HepG2 (cell line): ENCODE data around the gene FOSB. TPM values are rescaled to one million over a fixed set of nuclear protein-coding genes. Genes with fewer than 3 reads are reported as not detected.

Experiments used
- ATF1 ChIP-seq: IDR thresholded peaks from 2 replicates; pipeline ENCODE4 v1.6.1; 2016; ENCODE audit warnings: mild to moderate bottlenecking, control low read depth
- EP300 ChIP-seq, 3 experiments: sonication (generic) in 1 of 3; formaldehyde crosslinking in 1 of 3; IDR thresholded peaks; 2 replicates each; pipeline versions ENCODE4 v1.5.1 to v1.6.1; 2011 to 2020; ENCODE audit warnings: low read depth in 2 of 3, low read length in 2 of 3, borderline replicate concordance in 1 of 3, improper control_type of control experiment in 1 of 3, mild to moderate bottlenecking in 1 of 3, missing genetic modification reagents in 1 of 3, moderate library complexity in 1 of 3
- GABPA ChIP-seq, 2 experiments: IDR thresholded peaks; 2 replicates each; pipeline ENCODE4 v1.6.1; 2011 to 2016; ENCODE audit warnings: low read depth in 2 of 2, low read length in 1 of 2, missing biosample characterization in 1 of 2, missing genetic modification characterization in 1 of 2
- GLI4 ChIP-seq: sonication (generic); formaldehyde crosslinking; IDR thresholded peaks from 2 replicates; pipeline ENCODE4 v1.5.1; 2020; ENCODE audit warnings: missing genetic modification reagents, mild to moderate bottlenecking, moderate library complexity, borderline replicate concordance
- HNRNPK ChIP-seq: fragments of 200-400 bp; formaldehyde crosslinking; IDR thresholded peaks from 2 replicates; pipeline ENCODE4 v1.6.1; 2018; ENCODE audit warnings: low read length, low read depth, moderate library complexity, mild to moderate bottlenecking; ENCODE audit not compliant: poor library complexity, severe bottlenecking
- IRF2 ChIP-seq: IDR thresholded peaks from 2 replicates; pipeline ENCODE4 v1.6.1; 2018; ENCODE audit warnings: missing genetic modification reagents, missing compliant biosample characterization
- KDM4B ChIP-seq: sonication (generic); formaldehyde crosslinking; IDR thresholded peaks from 2 replicates; pipeline ENCODE4 v1.4.0; 2020; ENCODE audit warnings: missing genetic modification reagents
- KLF9 ChIP-seq: IDR thresholded peaks from 2 replicates; pipeline ENCODE4 v1.6.1; 2016; ENCODE audit warnings: low read depth
- MTA3 ChIP-seq: sonication (generic); formaldehyde crosslinking; IDR thresholded peaks from 2 replicates; pipeline ENCODE4 v1.4.0; 2020; ENCODE audit warnings: missing genetic modification reagents
- MYNN ChIP-seq: sonication (generic); formaldehyde crosslinking; IDR thresholded peaks from 2 replicates; pipeline ENCODE4 v1.4.0; 2020; ENCODE audit warnings: mild to moderate bottlenecking, low read depth, missing genetic modification reagents
- NKX3-1 ChIP-seq: sonication (generic); formaldehyde crosslinking; IDR thresholded peaks from 2 replicates; pipeline ENCODE4 v1.5.0; 2020; ENCODE audit warnings: missing genetic modification reagents
- NR2C2 ChIP-seq: sonication (generic); formaldehyde crosslinking; IDR thresholded peaks from 2 replicates; pipeline ENCODE4 v1.4.0; 2020; ENCODE audit warnings: missing genetic modification reagents, mild to moderate bottlenecking, moderate library complexity, borderline replicate concordance
- PAWR ChIP-seq: sonication (generic); formaldehyde crosslinking; IDR thresholded peaks from 2 replicates; pipeline ENCODE4 v1.4.0; 2020; ENCODE audit warnings: missing genetic modification reagents, mild to moderate bottlenecking, borderline replicate concordance
- SAFB2 ChIP-seq: sonication (generic); formaldehyde crosslinking; IDR thresholded peaks from 2 replicates; pipeline ENCODE4 v1.5.1; 2020; ENCODE audit warnings: missing genetic modification reagents, low read depth, mild to moderate bottlenecking, borderline replicate concordance
- SP1 ChIP-seq, 2 experiments: fragments of 450-650 bp in 1 of 2; sonication (generic) in 1 of 2; formaldehyde crosslinking in 1 of 2; IDR thresholded peaks; 2 replicates each; pipeline versions ENCODE4 v1.4.0 to v1.6.1; 2016 to 2020; ENCODE audit warnings: missing genetic modification reagents in 1 of 2
- SRSF9 ChIP-seq: fragments of 200-400 bp; formaldehyde crosslinking; IDR thresholded peaks from 2 replicates; pipeline ENCODE4 v1.6.1; 2018; ENCODE audit warnings: borderline replicate concordance, mild to moderate bottlenecking, low read depth, low read length; ENCODE audit not compliant: insufficient read depth, poor library complexity, severe bottlenecking
- SSRP1 ChIP-seq: IDR thresholded peaks from 2 replicates; pipeline ENCODE4 v1.6.1; 2016; ENCODE audit warnings: control low read depth
- TFAP4 ChIP-seq: sonication (generic); IDR thresholded peaks from 2 replicates; pipeline ENCODE4 v1.6.1; 2016; ENCODE audit warnings: low read depth, borderline replicate concordance
- TOE1 ChIP-seq: sonication (generic); formaldehyde crosslinking; IDR thresholded peaks from 2 replicates; pipeline ENCODE4 v1.4.0; 2020; ENCODE audit warnings: mild to moderate bottlenecking, missing genetic modification reagents
- ZKSCAN5 ChIP-seq: sonication (generic); formaldehyde crosslinking; IDR thresholded peaks from 2 replicates; pipeline ENCODE4 v1.5.1; 2020; ENCODE audit warnings: mild to moderate bottlenecking, missing genetic modification reagents
- ZMYM2 ChIP-seq: sonication (generic); formaldehyde crosslinking; IDR thresholded peaks from 2 replicates; pipeline ENCODE4 v1.8.0; 2022; ENCODE audit warnings: mild to moderate bottlenecking, missing genetic modification reagents
- ZNF138 ChIP-seq: sonication (generic); formaldehyde crosslinking; IDR thresholded peaks from 2 replicates; pipeline ENCODE4 v1.5.0; 2020; ENCODE audit warnings: mild to moderate bottlenecking, low read depth, missing genetic modification reagents
- ZNF205 ChIP-seq: IDR thresholded peaks from 2 replicates; pipeline ENCODE4 v1.6.1; 2018; ENCODE audit warnings: missing biosample characterization, missing genetic modification reagents
- ZNF234 ChIP-seq: sonication (generic); formaldehyde crosslinking; conservative IDR thresholded peaks from 2 replicates; pipeline ENCODE4 v1.5.1; 2020; ENCODE audit warnings: mild to moderate bottlenecking, missing genetic modification reagents
- ZNF251 ChIP-seq: sonication (generic); formaldehyde crosslinking; IDR thresholded peaks from 2 replicates; pipeline ENCODE4 v1.9.0; 2021; ENCODE audit warnings: mild to moderate bottlenecking, missing genetic modification reagents
- ZNF607 ChIP-seq: sonication (generic); formaldehyde crosslinking; IDR thresholded peaks from 2 replicates; pipeline ENCODE4 v1.5.1; 2020; ENCODE audit warnings: missing genetic modification reagents, mild to moderate bottlenecking, borderline replicate concordance
- ZNF672 ChIP-seq: sonication (generic); formaldehyde crosslinking; IDR thresholded peaks from 2 replicates; pipeline ENCODE4 v1.8.1; 2022; ENCODE audit warnings: missing genetic modification reagents
- ZNF740 ChIP-seq: sonication (generic); formaldehyde crosslinking; IDR thresholded peaks from 2 replicates; pipeline ENCODE4 v1.4.0; 2020; ENCODE audit warnings: missing genetic modification reagents
- ZNF75D ChIP-seq: sonication (generic); formaldehyde crosslinking; IDR thresholded peaks from 2 replicates; pipeline ENCODE4 v1.8.1; 2023; ENCODE audit warnings: missing genetic modification reagents, mild to moderate bottlenecking, borderline replicate concordance
- ZNF788 ChIP-seq: sonication (generic); formaldehyde crosslinking; IDR thresholded peaks from 2 replicates; pipeline ENCODE4 v1.5.0; 2020; ENCODE audit warnings: mild to moderate bottlenecking, missing genetic modification reagents, borderline replicate concordance
- ZSCAN20 ChIP-seq: sonication (generic); formaldehyde crosslinking; IDR thresholded peaks from 2 replicates; pipeline ENCODE4 v1.4.0; 2020; ENCODE audit warnings: missing genetic modification reagents, mild to moderate bottlenecking, borderline replicate concordance
- polyA plus RNA-seq, 8 experiments: library from polyadenylated mRNA; depleted of rRNA in 3 of 8; stranded (reverse) in 7 of 8; unstranded in 1 of 8; fragments of >200 nt; fragmentation: Illumina TruSeq in 4 of 8; extraction: Trizol in 4 of 8; gene quantifications; 2 replicates each; pipeline versions ENCODE4 v1.2.1 to v1.2.3, GENCODE V29; 2011 to 2016; ENCODE audit warnings: low read depth in 4 of 8, missing spikeins in 1 of 8, mixed read lengths in 1 of 8; ENCODE audit not compliant: insufficient read depth in 1 of 8
- total RNA-seq, 5 experiments: library from RNA; depleted of rRNA; stranded (reverse); fragments of >200 nt; fragmentation: Illumina TruSeq; extraction: Trizol; gene quantifications; 2 replicates each; pipeline ENCODE4 v1.2.3, GENCODE V29; 2016; ENCODE audit warnings: low read depth in 1 of 5

The FOSB gene
- total and polyA plus RNA-seq, 2 of the 13 experiments (the other 11 are each of a cell fraction or from before 2014, with no cell fraction given) = 2.8 to 6.0 TPM

GRCh38 chr19:45485305-45486077 is 17.7 kb downstream of the FOSB start (continued):
- TF ChIP-seq ZSCAN20 (CRISPR knock-in tag) (no peak), PAWR (CRISPR knock-in tag) (no peak), ZNF234 (no peak), ZNF607 (CRISPR knock-in tag) (peak; percentile 35; the same call in 1 of the 2 replicates), EP300 (IDR thresholded peaks at IDR 0.05; ENCODE audit: low read depth in 2 of 2, low read length in 2 of 2) (peak in 1 of 2 experiments; percentile 4; a peak in 1 of 4 replicates), EP300 (CRISPR knock-in tag; IDR thresholded peaks at IDR 0.05; ENCODE audit: borderline replicate concordance) (no peak), GABPA (IDR thresholded peaks at IDR 0.05; ENCODE audit: low read depth, low read length) (peak; percentile 64), GABPA (CRISPR knock-in tag; IDR thresholded peaks at IDR 0.05; ENCODE audit: low read depth) (peak; percentile 88), ZNF251 (CRISPR knock-in tag) (no peak), MTA3 (CRISPR knock-in tag) (no peak), ZNF138 (CRISPR knock-in tag) (no peak), GLI4 (no peak), KDM4B (CRISPR knock-in tag) (no peak), SAFB2 (no peak), SRSF9 (no peak), ZMYM2 (CRISPR knock-in tag) (no peak), IRF2 (CRISPR knock-in tag) (peak; percentile 79; the same call in 1 of the 2 replicates), SP1 (IDR thresholded peaks at IDR 0.05) (no peak), SP1 (CRISPR knock-in tag; IDR thresholded peaks at IDR 0.05) (no peak), TOE1 (CRISPR knock-in tag) (no peak), SSRP1 (CRISPR knock-in tag) (no peak), ATF1 (CRISPR knock-in tag) (no peak), ZNF75D (CRISPR knock-in tag) (no peak), ZNF788 (CRISPR knock-in tag) (no peak; the same call in 1 of the 2 replicates), HNRNPK (no peak), ZKSCAN5 (CRISPR knock-in tag) (no peak), ZNF672 (CRISPR knock-in tag) (no peak), ZNF740 (CRISPR knock-in tag) (peak; percentile 54; the same call in 1 of the 2 replicates), MYNN (no peak), NR2C2 (CRISPR knock-in tag) (peak; percentile 38; the same call in 1 of the 2 replicates), TFAP4 (no peak), KLF9 (CRISPR knock-in tag) (no peak), NKX3-1 (no peak), ZNF205 (CRISPR knock-in tag) (peak; percentile 40; the same call in 1 of the 2 replicates)
